Ovary (tissue), 10 donors: ENCODE data around the gene RAB39A. TPM values are rescaled to one million over a fixed set of nuclear protein-coding genes. Genes with fewer than 3 reads are reported as not detected.
"Not testable (repeated sequence)": the region's sequence is repeated elsewhere in the genome, so short reads cannot be mapped to it uniquely, and the experiment has no call there.

ENCODE experiments used
- DNase-seq, 5 donors: peaks; one replicate each; pipeline ENCODE4 v3.0.0-alpha.2; 2019 to 2020
- H3K27ac ChIP-seq, 2 donors: fragments of 200-600 bp; one replicate each; pipeline versions ENCODE4 v1.5.1 to v1.8.0; 2019 to 2022
- H3K27me3 ChIP-seq: fragments of 200-600 bp; one replicate; pipeline ENCODE4 v1.8.0; 2022
- H3K36me3 ChIP-seq: fragments of 200-600 bp; sonication (generic); one replicate; pipeline ENCODE4 v1.5.1; 2019
- H3K4me1 ChIP-seq: one replicate; pipeline ENCODE4 v1.8.1; 2013; ENCODE audit warnings: mild to moderate bottlenecking, moderate library complexity; ENCODE audit not compliant: insufficient read depth
- H3K4me3 ChIP-seq: fragments of 200-600 bp; sonication (generic); one replicate; pipeline ENCODE4 v1.5.1; 2017
- H3K9me3 ChIP-seq, 2 donors: fragments of 200-600 bp in 1 of 2; sonication (generic) in 1 of 2; one replicate each; pipeline versions ENCODE4 v1.5.1 to v1.8.1; 2013 to 2019; ENCODE audit warnings: mild to moderate bottlenecking in 1 of 2, moderate library complexity in 1 of 2
- EP300 ChIP-seq: sonication (generic); formaldehyde crosslinking; IDR thresholded peaks from one replicate; pipeline ENCODE4 v1.6.1; 2017; ENCODE audit warnings: antibody characterized with exemption
- POLR2A ChIP-seq: fragments of 450-650 bp; IDR thresholded peaks from one replicate; pipeline ENCODE4 v1.6.1; 2017; ENCODE audit warnings: antibody characterized with exemption, mild to moderate bottlenecking, moderate library complexity
- WGBS, 3 donors: extraction: QIAGEN DNeasy Blood & Tissue Kit in 1 of 3; methylation state at CpG; one replicate each; pipeline versions ENCODE4 v1.1.5 to v1.1.7; 2013 to 2017; 5-methylcytosine and 5-hydroxymethylcytosine counted together
- intact Hi-C, 4 donors: fragments of 100-400 bp; cut with DNase I; formaldehyde crosslinking; loops; one replicate each; pipeline versions ENCODE4 v1.11.0 to v1.15.1; 2022 to 2023
- long read RNA-seq, 3 donors: library from polyadenylated mRNA in 2 of 3; unstranded in 2 of 3; transcript quantifications; one replicate each; pipeline ENCODE4 v2.0.0 and lab custom pipeline, GENCODE V29; 2021 to 2026
- polyA plus RNA-seq, 2 donors: library from polyadenylated mRNA; stranded (reverse); fragments of 200-250 nt in 1 of 2; fragments of 350-450 nt in 1 of 2; fragmentation: Illumina TruSeq in 1 of 2; extraction: RNeasy Lipid Tissue Mini Kit (QIAGEN cat#74804) in 1 of 2; gene quantifications; one replicate each; pipeline ENCODE4 v1.2.3, GENCODE V29; 2013 to 2014
- total RNA-seq, 7 donors: library from RNA; depleted of rRNA in 2 of 7; stranded (reverse); fragments of >200 nt in 2 of 7; fragmentation: NEBNext Ultra II Directional in 3 of 7; extraction: Animal tissue kit (Norgen Biotek cat#: 25700) in 3 of 7; gene quantifications; one replicate each; pipeline versions ENCODE4 v1.1.0 to v1.2.4, GENCODE V29; 2016 to 2023
- TF ChIP-seq, protein P1 (sequence below), 3 donors: fragments of 450-650 bp in 2 of 3; fragments of 200-600 bp in 1 of 3; IDR thresholded peaks; one replicate each; pipeline versions ENCODE4 v1.5.1 to v1.8.0; 2016 to 2022; ENCODE audit warnings: antibody characterized with exemption in 3 of 3, mild to moderate bottlenecking in 1 of 3
- donor health status: DM: no; HTN: no; CAD: no; lungs with moderate emphysema.
- donor health status: DM: no; HTN: no; CAD: no.
- donor health status: Bipolar disorder and iron deficiency.
- donor health status: DM: yes; HTN: yes; CAD: no.
- donor health status: DM: no; HTN: no; CAD: no.
- donor health status: DM: yes; HTN: yes; CAD: no.

Gene RAB39A, protein sequence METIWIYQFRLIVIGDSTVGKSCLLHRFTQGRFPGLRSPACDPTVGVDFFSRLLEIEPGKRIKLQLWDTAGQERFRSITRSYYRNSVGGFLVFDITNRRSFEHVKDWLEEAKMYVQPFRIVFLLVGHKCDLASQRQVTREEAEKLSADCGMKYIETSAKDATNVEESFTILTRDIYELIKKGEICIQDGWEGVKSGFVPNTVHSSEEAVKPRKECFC
- total RNA-seq, result 1 to 10 TPM in 2 of 7 donors, under 1 TPM in 5; 0.28 to 2.1 (median 0.43) TPM
- polyA plus RNA-seq, result under 1 TPM; 0.04 to 0.90 TPM
- long read RNA-seq, donor 1, result 0 reads
- long read RNA-seq, donor 2, partial matches to known transcripts, result 0 of 1 reads
- long read RNA-seq, donor 2, other reads (novel, unspliced or antisense), result 0 of 1 reads
- long read RNA-seq, donor 3, partial matches to known transcripts, result 0 of 1 reads
- long read RNA-seq, donor 3, other reads (novel, unspliced or antisense), result 1 of 1 reads

DNA sequence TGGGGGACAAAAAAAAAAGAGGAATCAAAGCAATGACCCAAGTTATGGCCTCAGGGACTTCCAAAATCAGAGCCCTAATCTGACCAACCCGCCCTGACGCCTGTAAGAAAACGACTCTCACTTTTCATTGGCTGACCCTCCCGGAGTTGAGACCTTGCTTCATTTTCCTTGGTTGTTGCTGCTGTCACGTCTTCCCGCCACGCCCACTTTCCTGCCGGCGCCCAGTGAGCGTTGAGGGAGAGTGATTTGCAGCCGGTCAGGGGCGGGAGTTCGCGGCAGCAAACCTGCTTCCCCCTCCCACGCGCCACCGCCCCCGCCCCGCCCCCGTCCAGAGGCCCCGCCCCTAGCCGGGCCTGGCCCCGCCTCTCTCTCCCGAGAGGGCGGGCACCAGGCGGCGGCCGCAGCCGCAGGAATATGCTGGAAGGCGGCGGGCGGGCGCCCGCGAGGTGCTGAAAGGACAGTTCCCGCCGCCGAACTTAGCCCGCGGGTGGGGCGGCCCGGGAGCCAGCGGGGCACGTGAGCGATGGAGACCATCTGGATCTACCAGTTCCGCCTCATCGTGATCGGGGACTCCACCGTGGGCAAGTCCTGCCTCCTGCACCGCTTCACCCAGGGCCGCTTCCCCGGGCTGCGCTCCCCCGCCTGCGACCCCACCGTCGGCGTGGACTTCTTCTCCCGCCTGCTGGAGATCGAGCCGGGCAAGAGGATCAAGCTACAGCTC lies at the start of gene RAB39A:
TSS of gene RAB39A (plus strand) at position 403 of the 721 bp plus-strand sequence. CDS start at position 524, 121 bp downstream.
- intact Hi-C loops, result loop anchor here in 1 of 4 donors (5.0 kb wide), 1 partner anchor 796 kb away; no protein-coding TSS in a partner anchor
- DNase-seq, result peak; percentile 19 to 72 (median 31)
- H3K4me1 ChIP-seq, result peaks cover 2% of the 10 kb centered on the region
- H3K4me3 ChIP-seq, result peak within 1 kb of the TSS; percentile 12
- TF ChIP-seq POLR2A (no peak), EP300 (no peak)
- TF ChIP-seq, protein P1, sequence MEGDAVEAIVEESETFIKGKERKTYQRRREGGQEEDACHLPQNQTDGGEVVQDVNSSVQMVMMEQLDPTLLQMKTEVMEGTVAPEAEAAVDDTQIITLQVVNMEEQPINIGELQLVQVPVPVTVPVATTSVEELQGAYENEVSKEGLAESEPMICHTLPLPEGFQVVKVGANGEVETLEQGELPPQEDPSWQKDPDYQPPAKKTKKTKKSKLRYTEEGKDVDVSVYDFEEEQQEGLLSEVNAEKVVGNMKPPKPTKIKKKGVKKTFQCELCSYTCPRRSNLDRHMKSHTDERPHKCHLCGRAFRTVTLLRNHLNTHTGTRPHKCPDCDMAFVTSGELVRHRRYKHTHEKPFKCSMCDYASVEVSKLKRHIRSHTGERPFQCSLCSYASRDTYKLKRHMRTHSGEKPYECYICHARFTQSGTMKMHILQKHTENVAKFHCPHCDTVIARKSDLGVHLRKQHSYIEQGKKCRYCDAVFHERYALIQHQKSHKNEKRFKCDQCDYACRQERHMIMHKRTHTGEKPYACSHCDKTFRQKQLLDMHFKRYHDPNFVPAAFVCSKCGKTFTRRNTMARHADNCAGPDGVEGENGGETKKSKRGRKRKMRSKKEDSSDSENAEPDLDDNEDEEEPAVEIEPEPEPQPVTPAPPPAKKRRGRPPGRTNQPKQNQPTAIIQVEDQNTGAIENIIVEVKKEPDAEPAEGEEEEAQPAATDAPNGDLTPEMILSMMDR (IDR thresholded peaks at IDR 0.05), result no peak
- H3K27me3 ChIP-seq, result no peaks in the 10 kb centered on the region
- H3K9me3 ChIP-seq, result no peaks in the 10 kb centered on the region
- WGBS, 3 donors, result 1 to 2% (median 1%) methylated on average over 44 to 61 of the region's 61 CpGs
- H3K27ac ChIP-seq, result no peak within 1 kb of the TSS
- H3K36me3 ChIP-seq, result no peaks in the 10 kb centered on the region

DNA sequence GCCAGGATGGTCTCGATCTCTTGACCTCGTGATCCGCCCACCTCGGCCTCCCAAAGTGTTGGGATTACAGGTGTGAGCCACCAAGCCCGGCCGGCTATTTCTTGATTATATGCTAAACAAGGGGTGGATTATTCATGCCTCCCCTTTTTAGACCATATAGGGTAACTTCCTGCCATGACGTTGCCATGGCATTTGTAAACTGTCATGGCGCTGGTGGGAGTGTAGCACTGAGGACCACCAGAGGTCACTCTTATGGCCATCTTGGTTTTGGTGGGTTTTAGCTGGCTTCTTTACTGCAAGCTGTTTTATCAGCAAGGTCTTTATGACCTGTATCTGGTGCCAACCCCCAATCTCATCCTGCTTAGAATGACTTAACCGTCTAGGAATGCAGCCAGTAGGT lies 46.8 kb upstream of the RAB39A start:
- H3K4me1 ChIP-seq, DNase-seq, H3K36me3 ChIP-seq, H3K27ac ChIP-seq, H3K9me3 ChIP-seq, intact Hi-C loops, H3K4me3 ChIP-seq, H3K27me3 ChIP-seq: not testable (repeated sequence)
- WGBS, 3 donors, result 89 to 92% (median 89%) methylated on average over 9 of the region's 9 CpGs

DNA sequence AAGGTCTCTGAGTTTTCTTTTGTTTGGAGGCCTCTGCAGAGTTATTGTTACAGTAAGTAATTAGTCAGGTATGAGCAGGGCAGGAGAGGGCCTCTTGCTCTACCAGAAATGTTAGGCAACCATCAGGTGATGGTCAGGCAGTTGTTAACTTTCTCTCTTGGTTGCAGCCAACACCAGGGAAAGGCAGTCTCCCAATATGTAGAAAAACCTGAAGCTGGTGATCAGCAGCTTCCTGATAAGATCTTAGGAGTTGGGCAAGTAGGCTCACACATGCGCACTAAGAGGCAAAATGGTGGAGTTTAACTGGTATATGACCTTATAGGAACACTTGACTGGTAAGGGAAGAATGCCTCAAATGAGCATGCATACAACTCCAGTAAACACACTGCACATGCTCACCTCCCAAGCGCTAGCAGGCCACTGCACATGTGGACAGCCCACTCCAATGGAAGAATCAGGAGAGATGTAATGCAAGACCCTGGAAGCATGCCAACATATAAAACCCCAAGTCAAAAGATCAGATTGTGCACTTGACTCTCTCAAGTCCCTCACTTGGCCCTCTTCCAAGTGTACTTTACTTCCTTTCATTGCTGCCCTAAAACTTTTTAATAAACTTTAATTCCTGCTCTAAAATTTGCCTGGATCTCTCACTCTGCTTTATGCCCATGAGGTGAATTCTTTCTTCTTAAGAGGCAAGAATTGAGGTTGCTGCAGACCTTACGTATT lies 46.0 kb upstream of the RAB39A start:
- TF ChIP-seq POLR2A (no peak), EP300 (no peak)
- TF ChIP-seq, protein P1 (IDR thresholded peaks at IDR 0.05), result no peak
- no peaks in the 10 kb centered on the region for H3K27me3 ChIP-seq

DNA sequence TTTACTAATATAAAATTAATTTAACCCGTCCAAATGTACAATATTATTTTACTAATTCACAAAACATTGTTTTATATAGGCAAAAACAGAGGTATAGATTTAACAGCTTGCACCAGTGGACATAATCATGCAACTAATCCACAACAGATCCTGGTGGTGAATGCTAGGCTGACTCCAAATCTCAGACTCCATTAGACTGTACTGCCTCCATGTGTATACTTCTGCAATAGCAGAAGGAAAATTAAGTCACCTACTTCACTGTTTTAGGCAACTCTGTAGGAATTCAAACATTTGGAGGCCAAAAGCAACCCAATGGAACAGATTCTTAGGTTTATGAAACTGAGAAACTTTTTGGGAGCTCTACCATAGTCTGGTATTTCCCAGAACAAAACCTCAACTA lies 30.0 kb upstream of the RAB39A start:
- intact Hi-C loops, result no loop called here
- 37 to 47% (median 45%) methylated on average over 1 of the region's 1 CpG for WGBS, 3 donors
- no peak for DNase-seq
- Histone ChIP-seq H3K27ac (no peak overlapping the region), H3K4me3 (no peak overlapping the region), H3K4me1 (no peaks in the 10 kb centered on the region), H3K36me3 (no peaks in the 10 kb centered on the region), H3K9me3 (no peaks in the 10 kb centered on the region), H3K27me3 (no peaks in the 10 kb centered on the region)
- no peak for TF ChIP-seq EP300
- TF ChIP-seq, protein P1 (IDR thresholded peaks at IDR 0.05), result peak in 1 of 3 donors; percentile 22

More for the DNA sequence above, 46.0 kb upstream of the RAB39A start:
- Histone ChIP-seq H3K36me3 (no peaks in the 10 kb centered on the region), H3K27ac (no peak overlapping the region), H3K9me3 (peaks cover 0 to 3% of the 10 kb centered on the region in 2 donors), H3K4me3 (no peak overlapping the region), H3K4me1 (no peaks in the 10 kb centered on the region)
- intact Hi-C loops, result no loop called here
- 95 to 98% (median 97%) methylated on average over 3 of the region's 3 CpGs for WGBS, 3 donors
- no peak for DNase-seq
